Anterior cingulate cortex (tissue), 58 donors: ENCODE measurements around the gene ISG15.

Source experiments
- DNase-seq, 58 donors: peaks; one replicate each; lab custom pipeline; 2025; lab: John Stamatoyannopoulos, UW

Gene ISG15

GRCh38 chr1:1041092-1041523, 27.8 kb downstream of the ISG15 start:
- no peak for DNase-seq

GRCh38 chr1:1041873-1042272, 28.6 kb downstream of the ISG15 start:
- no peak for DNase-seq

- DNase-seq, result no peak
Measured at GRCh38 chr1:1042835-1043234, 29.5 kb downstream of the ISG15 start.

- no peak for DNase-seq
Measured at GRCh38 chr1:1043411-1043810, 30.1 kb downstream of the ISG15 start.

GRCh38 chr1:1043921-1044320, 30.6 kb downstream of the ISG15 start:
- no peak for DNase-seq

GRCh38 chr1:1044455-1045078, 31.3 kb downstream of the ISG15 start:
- no peak for DNase-seq

- DNase-seq, result no peak
Measured at GRCh38 chr1:1045129-1045528, 31.8 kb downstream of the ISG15 start.

- DNase-seq, result no peak
Measured at GRCh38 chr1:1046243-1046642, 32.9 kb downstream of the ISG15 start.

- DNase-seq, result no peak
Measured at GRCh38 chr1:1046767-1047166, 33.5 kb downstream of the ISG15 start.

- no peak for DNase-seq
Measured at GRCh38 chr1:1047407-1047806, 34.1 kb downstream of the ISG15 start.

GRCh38 chr1:1047963-1048362, 34.7 kb downstream of the ISG15 start:
- no peak for DNase-seq

GRCh38 chr1:1048765-1049164, 35.5 kb downstream of the ISG15 start:
- DNase-seq, result no peak

- no peak for DNase-seq
Measured at GRCh38 chr1:1049318-1050165, 36.2 kb downstream of the ISG15 start.

- peak in 4 of 58 donors; percentile 8 to 36 (median 32) for DNase-seq
Measured at GRCh38 chr1:1050577-1051052, 37.3 kb downstream of the ISG15 start.

- DNase-seq, result no peak
Measured at GRCh38 chr1:1051127-1051810, 38.0 kb downstream of the ISG15 start.

GRCh38 chr1:1052003-1052840, 38.9 kb downstream of the ISG15 start:
- no peak for DNase-seq

- DNase-seq, result no peak
Measured at GRCh38 chr1:1053022-1053421, 39.7 kb downstream of the ISG15 start.

- no peak for DNase-seq
Measured at GRCh38 chr1:1053682-1054081, 40.4 kb downstream of the ISG15 start.

GRCh38 chr1:1054099-1054700, 40.9 kb downstream of the ISG15 start:
- no peak for DNase-seq

GRCh38 chr1:1054971-1055370, 41.7 kb downstream of the ISG15 start:
- no peak for DNase-seq
